ENCODE results near the gene GNA12.
"Not testable (repeated sequence)": the region's sequence is repeated elsewhere in the genome, so short reads cannot be mapped to it uniquely, and the experiment has no call there.

Gene GNA12

GRCh38 chr7:2862831-2863361 lies 18.8 kb upstream of the GNA12 start:
- H3K36me3 ChIP-seq (ENCODE audit: control insufficient read depth, insufficient read depth, low read length): no peaks in the 10 kb centered on the region
- H3K9ac ChIP-seq (ENCODE audit: low read length): no peak overlapping the region
- no peaks in the 10 kb centered on the region for H3K27me3 ChIP-seq (ENCODE audit: control insufficient read depth, insufficient read depth, low read length)
- H3K4me1 ChIP-seq (ENCODE audit: control insufficient read depth, insufficient read depth, low read length): peaks cover 8% of the 10 kb centered on the region
- peak overlapping the region; percentile 60 for H3K27ac ChIP-seq (ENCODE audit: low read depth, low read length)
- H3K4me3 ChIP-seq (ENCODE audit: low read length): no peak overlapping the region

GRCh38 chr7:2861509-2861908 lies 17.4 kb upstream of the GNA12 start:
- no peak overlapping the region for H3K9ac ChIP-seq (ENCODE audit: low read length)
- no peaks in the 10 kb centered on the region for H3K36me3 ChIP-seq (ENCODE audit: control insufficient read depth, insufficient read depth, low read length)
- no peak overlapping the region for H3K4me3 ChIP-seq (ENCODE audit: low read length)
- no peaks in the 10 kb centered on the region for H3K27me3 ChIP-seq (ENCODE audit: control insufficient read depth, insufficient read depth, low read length)
- H3K27ac ChIP-seq (ENCODE audit: low read depth, low read length): no peak overlapping the region
- peaks cover 8% of the 10 kb centered on the region for H3K4me1 ChIP-seq (ENCODE audit: control insufficient read depth, insufficient read depth, low read length)

GRCh38 chr7:2860627-2861133 lies 16.6 kb upstream of the GNA12 start:
- no peaks in the 10 kb centered on the region for H3K27me3 ChIP-seq (ENCODE audit: control insufficient read depth, insufficient read depth, low read length)
- H3K4me1 ChIP-seq (ENCODE audit: control insufficient read depth, insufficient read depth, low read length): peaks cover 8% of the 10 kb centered on the region
- H3K9ac ChIP-seq (ENCODE audit: low read length): no peak overlapping the region
- no peak overlapping the region for H3K27ac ChIP-seq (ENCODE audit: low read depth, low read length)
- H3K36me3 ChIP-seq (ENCODE audit: control insufficient read depth, insufficient read depth, low read length): no peaks in the 10 kb centered on the region
- no peak overlapping the region for H3K4me3 ChIP-seq (ENCODE audit: low read length)

GRCh38 chr7:2859952-2860351 lies 15.8 kb upstream of the GNA12 start:
- Histone ChIP-seq H3K36me3 (ENCODE audit: control insufficient read depth, insufficient read depth, low read length) (no peaks in the 10 kb centered on the region), H3K27ac (ENCODE audit: low read depth, low read length) (no peak overlapping the region), H3K27me3 (ENCODE audit: control insufficient read depth, insufficient read depth, low read length) (no peaks in the 10 kb centered on the region)

GRCh38 chr7:2858621-2859020 lies 14.5 kb upstream of the GNA12 start:
- Histone ChIP-seq H3K27ac (ENCODE audit: low read depth, low read length) (no peak overlapping the region), H3K9ac (ENCODE audit: low read length) (no peak overlapping the region), H3K27me3 (ENCODE audit: control insufficient read depth, insufficient read depth, low read length) (no peaks in the 10 kb centered on the region), H3K36me3 (ENCODE audit: control insufficient read depth, insufficient read depth, low read length) (no peaks in the 10 kb centered on the region), H3K4me1 (ENCODE audit: control insufficient read depth, insufficient read depth, low read length) (peaks cover 2% of the 10 kb centered on the region), H3K4me3 (ENCODE audit: low read length) (no peak overlapping the region)

More at GRCh38 chr7:2859952-2860351, 15.8 kb upstream of the GNA12 start:
- Histone ChIP-seq H3K9ac (ENCODE audit: low read length) (no peak overlapping the region), H3K4me1 (ENCODE audit: control insufficient read depth, insufficient read depth, low read length) (peaks cover 8% of the 10 kb centered on the region), H3K4me3 (ENCODE audit: low read length) (no peak overlapping the region)

- H3K27me3 ChIP-seq (ENCODE audit: control insufficient read depth, insufficient read depth, low read length): no peaks in the 10 kb centered on the region
- H3K4me1 ChIP-seq (ENCODE audit: control insufficient read depth, insufficient read depth, low read length): no peaks in the 10 kb centered on the region
- H3K36me3 ChIP-seq (ENCODE audit: control insufficient read depth, insufficient read depth, low read length): no peaks in the 10 kb centered on the region
- H3K4me3 ChIP-seq (ENCODE audit: low read length): no peak overlapping the region
- no peak overlapping the region for H3K27ac ChIP-seq (ENCODE audit: low read depth, low read length)
- H3K9ac ChIP-seq (ENCODE audit: low read length): no peak overlapping the region
Measured at GRCh38 chr7:2856388-2857169, 12.5 kb upstream of the GNA12 start.

- Histone ChIP-seq H3K9ac (ENCODE audit: low read length) (no peak overlapping the region), H3K4me1 (ENCODE audit: control insufficient read depth, insufficient read depth, low read length) (no peaks in the 10 kb centered on the region), H3K4me3 (ENCODE audit: low read length) (no peak overlapping the region), H3K27me3 (ENCODE audit: control insufficient read depth, insufficient read depth, low read length) (no peaks in the 10 kb centered on the region), H3K27ac (ENCODE audit: low read depth, low read length) (no peak overlapping the region), H3K36me3 (ENCODE audit: control insufficient read depth, insufficient read depth, low read length) (no peaks in the 10 kb centered on the region)
Measured at GRCh38 chr7:2855386-2855785, 11.3 kb upstream of the GNA12 start.

- not testable (repeated sequence) for H3K36me3 ChIP-seq (ENCODE audit: control insufficient read depth, insufficient read depth, low read length); H3K4me1 ChIP-seq (ENCODE audit: control insufficient read depth, insufficient read depth, low read length); H3K4me3 ChIP-seq (ENCODE audit: low read length); H3K9ac ChIP-seq (ENCODE audit: low read length); H3K27ac ChIP-seq (ENCODE audit: low read depth, low read length); H3K27me3 ChIP-seq (ENCODE audit: control insufficient read depth, insufficient read depth, low read length)
Measured at GRCh38 chr7:2853552-2853951, 9.4 kb upstream of the GNA12 start.

- H3K4me1 ChIP-seq (ENCODE audit: control insufficient read depth, insufficient read depth, low read length): no peaks in the 10 kb centered on the region
- H3K27ac ChIP-seq (ENCODE audit: low read depth, low read length): no peak overlapping the region
- H3K36me3 ChIP-seq (ENCODE audit: control insufficient read depth, insufficient read depth, low read length): no peaks in the 10 kb centered on the region
- no peak overlapping the region for H3K9ac ChIP-seq (ENCODE audit: low read length)
- no peaks in the 10 kb centered on the region for H3K27me3 ChIP-seq (ENCODE audit: control insufficient read depth, insufficient read depth, low read length)
- H3K4me3 ChIP-seq (ENCODE audit: low read length): no peak overlapping the region
Measured at GRCh38 chr7:2853147-2853546, 9.0 kb upstream of the GNA12 start.

GRCh38 chr7:2851497-2851896 lies 7.4 kb upstream of the GNA12 start:
- no peaks in the 10 kb centered on the region for H3K27me3 ChIP-seq (ENCODE audit: control insufficient read depth, insufficient read depth, low read length)
- no peak overlapping the region for H3K9ac ChIP-seq (ENCODE audit: low read length)
- H3K4me1 ChIP-seq (ENCODE audit: control insufficient read depth, insufficient read depth, low read length): no peaks in the 10 kb centered on the region
- H3K27ac ChIP-seq (ENCODE audit: low read depth, low read length): no peak overlapping the region
- no peak overlapping the region for H3K4me3 ChIP-seq (ENCODE audit: low read length)
- H3K36me3 ChIP-seq (ENCODE audit: control insufficient read depth, insufficient read depth, low read length): no peaks in the 10 kb centered on the region

GRCh38 chr7:2849941-2850766 lies 6.0 kb upstream of the GNA12 start:
- Histone ChIP-seq H3K27me3 (ENCODE audit: control insufficient read depth, insufficient read depth, low read length) (no peaks in the 10 kb centered on the region), H3K9ac (ENCODE audit: low read length) (no peak overlapping the region), H3K4me1 (ENCODE audit: control insufficient read depth, insufficient read depth, low read length) (no peaks in the 10 kb centered on the region), H3K36me3 (ENCODE audit: control insufficient read depth, insufficient read depth, low read length) (no peaks in the 10 kb centered on the region), H3K27ac (ENCODE audit: low read depth, low read length) (no peak overlapping the region), H3K4me3 (ENCODE audit: low read length) (no peak overlapping the region)

GRCh38 chr7:2845034-2845592 lies 1.0 kb upstream of the GNA12 start:
- Histone ChIP-seq H3K9ac (ENCODE audit: low read length) (no peak overlapping the region), H3K27me3 (ENCODE audit: control insufficient read depth, insufficient read depth, low read length) (no peaks in the 10 kb centered on the region), H3K4me1 (ENCODE audit: control insufficient read depth, insufficient read depth, low read length) (peaks cover 5% of the 10 kb centered on the region), H3K27ac (ENCODE audit: low read depth, low read length) (no peak overlapping the region), H3K36me3 (ENCODE audit: control insufficient read depth, insufficient read depth, low read length) (no peaks in the 10 kb centered on the region), H3K4me3 (ENCODE audit: low read length) (peak overlapping the region; percentile 87)
